ENCODE results near the gene UNC5B.

DNA sequence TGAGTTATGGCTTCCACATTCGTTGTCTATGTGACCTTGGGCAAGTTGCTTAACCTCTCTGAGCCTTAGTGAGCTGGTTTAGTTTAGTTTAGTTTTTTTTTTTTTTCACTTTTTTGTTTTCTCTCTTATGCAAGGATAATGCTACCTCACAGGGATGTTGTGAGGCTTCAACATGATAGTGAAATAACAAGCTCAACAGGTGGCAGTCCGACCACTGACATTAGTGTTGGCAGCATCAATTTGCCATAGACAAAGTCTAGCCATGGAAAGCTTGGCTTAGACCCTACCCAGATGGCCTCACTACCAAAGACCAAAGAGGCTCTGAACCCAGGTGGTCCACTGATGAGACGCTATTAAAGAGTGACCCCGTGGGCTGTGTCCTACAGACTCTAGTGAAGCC is 27.2 kb upstream of the UNC5B start:
- TF ChIP-seq, protein P1, sequence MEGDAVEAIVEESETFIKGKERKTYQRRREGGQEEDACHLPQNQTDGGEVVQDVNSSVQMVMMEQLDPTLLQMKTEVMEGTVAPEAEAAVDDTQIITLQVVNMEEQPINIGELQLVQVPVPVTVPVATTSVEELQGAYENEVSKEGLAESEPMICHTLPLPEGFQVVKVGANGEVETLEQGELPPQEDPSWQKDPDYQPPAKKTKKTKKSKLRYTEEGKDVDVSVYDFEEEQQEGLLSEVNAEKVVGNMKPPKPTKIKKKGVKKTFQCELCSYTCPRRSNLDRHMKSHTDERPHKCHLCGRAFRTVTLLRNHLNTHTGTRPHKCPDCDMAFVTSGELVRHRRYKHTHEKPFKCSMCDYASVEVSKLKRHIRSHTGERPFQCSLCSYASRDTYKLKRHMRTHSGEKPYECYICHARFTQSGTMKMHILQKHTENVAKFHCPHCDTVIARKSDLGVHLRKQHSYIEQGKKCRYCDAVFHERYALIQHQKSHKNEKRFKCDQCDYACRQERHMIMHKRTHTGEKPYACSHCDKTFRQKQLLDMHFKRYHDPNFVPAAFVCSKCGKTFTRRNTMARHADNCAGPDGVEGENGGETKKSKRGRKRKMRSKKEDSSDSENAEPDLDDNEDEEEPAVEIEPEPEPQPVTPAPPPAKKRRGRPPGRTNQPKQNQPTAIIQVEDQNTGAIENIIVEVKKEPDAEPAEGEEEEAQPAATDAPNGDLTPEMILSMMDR (conservative IDR thresholded peaks at IDR 0.05), result no peak
- no peak for TF ChIP-seq ZFX (IDR thresholded peaks at IDR 0.05)
